Activated T-helper 1 cell treated with Interleukin-2 at 50 U/mL for 16 hours (primary cell): ENCODE data around the gene RGS21.

Experiments
- DNase-seq: peaks from one replicate; pipeline ENCODE4 v3.0.0-alpha.2; 2020; ENCODE audit warnings: low read depth

The RGS21 gene

GRCh38 chr1:192378878-192379277, 62.1 kb downstream of the RGS21 start:
- no peak for DNase-seq

- DNase-seq = no peak
Observed at GRCh38 chr1:192379554-192379953, 62.8 kb downstream of the RGS21 start.

GRCh38 chr1:192382758-192383157, 66.0 kb downstream of the RGS21 start:
- no peak for DNase-seq

GRCh38 chr1:192386051-192386650, 69.4 kb downstream of the RGS21 start:
- DNase-seq = no peak

- no peak for DNase-seq
Observed at GRCh38 chr1:192395211-192395610, 78.4 kb downstream of the RGS21 start.

- DNase-seq = no peak
Observed at GRCh38 chr1:192395895-192396294, 79.1 kb downstream of the RGS21 start.

GRCh38 chr1:192399161-192399560, 82.4 kb downstream of the RGS21 start:
- DNase-seq = no peak

GRCh38 chr1:192401825-192402224, 85.0 kb downstream of the RGS21 start:
- no peak for DNase-seq

GRCh38 chr1:192402571-192402970, 85.8 kb downstream of the RGS21 start:
- DNase-seq = no peak

- no peak for DNase-seq
Observed at GRCh38 chr1:192407206-192407605, 90.4 kb downstream of the RGS21 start.
